ENCODE measurements around the gene KIR3DL1. TPM values are rescaled to one million over a fixed set of nuclear protein-coding genes. Genes with fewer than 3 reads are reported as not detected.
"Not testable (repeated sequence)": the region's sequence is repeated elsewhere in the genome, so short reads cannot be mapped to it uniquely, and the experiment has no call there.

Gene KIR3DL1
- polyA plus RNA-seq, 2 of the 4 experiments (the other 2 are of a cell fraction), result not detected

GRCh38 chr19:54850930-54851329, 34.7 kb downstream of the KIR3DL1 start:
- no peak overlapping the region for H3K27ac ChIP-seq
- ATAC-seq (no peak), FAIRE-seq (no peak), DNase-seq (ENCODE audit: low read depth in 1 of 2, low spot score in 1 of 2) (no peak)
- 27% methylated on average over 2 of the region's 2 CpGs for WGBS (ENCODE audit: missing lambda C conversion rate)
- TF ChIP-seq SREBF2 (IDR thresholded peaks at IDR 0.05), result no peak
- TF ChIP-seq FOXS1 (CRISPR knock-in tag; IDR thresholded peaks at IDR 0.05), result no peak
- no peak for TF ChIP-seq TFCP2L1 (CRISPR knock-in tag; IDR thresholded peaks at IDR 0.05)
- no peak for TF ChIP-seq POLR2A (IDR thresholded peaks at IDR 0.05; ENCODE audit: low read length)
- TF ChIP-seq HMGXB4 (CRISPR knock-in tag; IDR thresholded peaks at IDR 0.05; ENCODE audit: borderline replicate concordance), result no peak
- TF ChIP-seq MAFK (IDR thresholded peaks at IDR 0.05; ENCODE audit: partially characterized antibody), result no peak
- no peak for TF ChIP-seq RNF2 (IDR thresholded peaks at IDR 0.05; ENCODE audit: borderline replicate concordance, low read depth)
- TF ChIP-seq RARB (CRISPR knock-in tag; IDR thresholded peaks at IDR 0.05), result no peak
- TF ChIP-seq KDM1A (IDR thresholded peaks at IDR 0.05; ENCODE audit: low read depth), result no peak
- TF ChIP-seq ZNF302 (CRISPR knock-in tag; IDR thresholded peaks at IDR 0.05), result no peak
- no peak for TF ChIP-seq FOSB (CRISPR knock-in tag; IDR thresholded peaks at IDR 0.05)
- no peak for TF ChIP-seq JUNB (IDR thresholded peaks at IDR 0.05)
- no peak for TF ChIP-seq ZC3H11A (IDR thresholded peaks at IDR 0.05)
- TF ChIP-seq EHF (CRISPR knock-in tag; IDR thresholded peaks at IDR 0.05), result no peak
- no peak for TF ChIP-seq HDAC2 (IDR thresholded peaks at IDR 0.05)
- no peak for TF ChIP-seq NR3C1 (IDR thresholded peaks at IDR 0.05)
- TF ChIP-seq BCL3 (IDR thresholded peaks at IDR 0.05), result no peak
- TF ChIP-seq ZFP36 (IDR thresholded peaks at IDR 0.05; ENCODE audit: borderline replicate concordance, partially characterized antibody), result no peak
- no peak for TF ChIP-seq CTCF (IDR thresholded peaks at IDR 0.05)
- no peaks in the 10 kb centered on the region for H3K9me3 ChIP-seq
- no peak overlapping the region for H3K4me3 ChIP-seq
- ChIA-PET POLR2A (no interaction called here), CTCF (no interaction called here)
- no peaks in the 10 kb centered on the region for H3K4me1 ChIP-seq
- H3K4me2 ChIP-seq, result no peak overlapping the region

- Histone ChIP-seq H3K4me2 (no peak overlapping the region), H3K9me3 (no peaks in the 10 kb centered on the region), H3K27ac (no peak overlapping the region), H3K4me3 (no peak overlapping the region), H3K4me1 (no peaks in the 10 kb centered on the region)
- TF ChIP-seq NFE2L2 (conservative IDR thresholded peaks at IDR 0.05; ENCODE audit: low read length), result no peak
- TF ChIP-seq HDAC2 (IDR thresholded peaks at IDR 0.05), result no peak
- no peak for TF ChIP-seq ESRRA (IDR thresholded peaks at IDR 0.05; ENCODE audit: borderline replicate concordance, low read length)
- no peak for TF ChIP-seq CTCF (IDR thresholded peaks at IDR 0.05)
- no peak for TF ChIP-seq ZC3H11A (IDR thresholded peaks at IDR 0.05)
- no peak for TF ChIP-seq POLR2A (IDR thresholded peaks at IDR 0.05; ENCODE audit: low read length)
- TF ChIP-seq JUN (IDR thresholded peaks at IDR 0.05), result no peak
- no peak for TF ChIP-seq EP300 (IDR thresholded peaks at IDR 0.05)
- no peak for TF ChIP-seq RCOR1 (IDR thresholded peaks at IDR 0.05; ENCODE audit: low read depth, low read length)
- no peak for TF ChIP-seq CBX8 (IDR thresholded peaks at IDR 0.05)
- no peak for TF ChIP-seq FOSB (CRISPR knock-in tag; IDR thresholded peaks at IDR 0.05)
- no peak for TF ChIP-seq FOSL2 (IDR thresholded peaks at IDR 0.05)
- TF ChIP-seq FOSL2 (CRISPR knock-in tag; IDR thresholded peaks at IDR 0.05), result no peak
- TF ChIP-seq CEBPB (IDR thresholded peaks at IDR 0.05), result no peak
- no peak for TF ChIP-seq EHMT2 (IDR thresholded peaks at IDR 0.05; ENCODE audit: low read depth)
- no peak for TF ChIP-seq HOXB13 (CRISPR knock-in tag; IDR thresholded peaks at IDR 0.05; ENCODE audit: low read depth)
- ChIA-PET CTCF (no interaction called here), POLR2A (no interaction called here)
- 22% methylated on average over 7 of the region's 7 CpGs for WGBS (ENCODE audit: missing lambda C conversion rate)
- no peak for ATAC-seq
- DNase-seq (ENCODE audit: low read depth in 1 of 2, low spot score in 1 of 2), result no peak
- no peak for FAIRE-seq
Measured at GRCh38 chr19:54851353-54851752, 35.1 kb downstream of the KIR3DL1 start.

GRCh38 chr19:54855241-54855640, 39.0 kb downstream of the KIR3DL1 start:
- H3K9me3 ChIP-seq; H3K4me2 ChIP-seq; H3K27ac ChIP-seq; CTCF ChIA-PET; POLR2A ChIA-PET; H3K4me1 ChIP-seq; FAIRE-seq; DNase-seq (ENCODE audit: low read depth in 1 of 2, low spot score in 1 of 2); ATAC-seq; H3K4me3 ChIP-seq: not testable (repeated sequence)
- 3% methylated on average over 1 of the region's 1 CpG for WGBS (ENCODE audit: missing lambda C conversion rate)
